Keratinocyte (primary cell): Measurements from ENCODE around the gene PHOSPHO1. TPM values are rescaled to one million over a fixed set of nuclear protein-coding genes. Genes with fewer than 3 reads are reported as not detected.
A peak's percentile ranks its signal among the peaks of the same experiment; 100 is the strongest.

ENCODE experiments used
- DNase-seq: peaks from one replicate; pipeline ENCODE4 v3.0.0-alpha.2; 2011; ENCODE audit warnings: low read depth, missing footprints, low spot score
- FAIRE-seq: peaks from 2 replicates; lab custom pipeline; 2011; peaks lifted over from hg19 to GRCh38; lab: Jason Lieb, UNC
- H2AFZ ChIP-seq: 2 replicates; pipeline ENCODE4 v1.6.0; 2012; ENCODE audit warnings: low read length, control low read depth, inconsistent platforms; ENCODE audit not compliant: control insufficient read depth
- H3K27ac ChIP-seq: 2 replicates; pipeline ENCODE4 v1.5.1; 2011; ENCODE audit warnings: low read length; ENCODE audit not compliant: control insufficient read depth, insufficient read depth
- H3K27me3 ChIP-seq: 3 replicates; pipeline ENCODE4 v1.6.0; 2011; ENCODE audit warnings: low read length; ENCODE audit not compliant: control insufficient read depth, insufficient read depth; ENCODE audit errors: extremely low read depth
- H3K36me3 ChIP-seq, 2 experiments: 2 replicates in 1 of 2; 3 replicates in 1 of 2; pipeline ENCODE4 v1.5.1; 2011; ENCODE audit warnings: low read length in 2 of 2, mild to moderate bottlenecking in 1 of 2; ENCODE audit not compliant: control insufficient read depth in 2 of 2, insufficient read depth in 2 of 2; ENCODE audit errors: extremely low read depth in 1 of 2
- H3K4me1 ChIP-seq: 3 replicates; pipeline ENCODE4 v1.5.1; 2011; ENCODE audit warnings: low read length; ENCODE audit not compliant: control insufficient read depth, insufficient read depth; ENCODE audit errors: extremely low read depth
- H3K4me2 ChIP-seq: 3 replicates; pipeline ENCODE4 v1.6.0; 2011; ENCODE audit warnings: low read depth, low read length; ENCODE audit not compliant: control insufficient read depth, insufficient read depth; ENCODE audit errors: extremely low read depth
- H3K4me3 ChIP-seq, 3 experiments: fragments of 200-600 bp in 1 of 3; sonication (generic) in 1 of 3; 2 replicates in 2 of 3; 3 replicates in 1 of 3; pipeline ENCODE4 v1.5.1; 2011 to 2016; ENCODE audit warnings: low read length in 3 of 3, mild to moderate bottlenecking in 3 of 3, control low read depth in 2 of 3, inconsistent platforms in 1 of 3, low read depth in 1 of 3, mixed read lengths in 1 of 3, mixed run types in 1 of 3, moderate library complexity in 1 of 3; ENCODE audit not compliant: control insufficient read depth in 2 of 3, insufficient read depth in 2 of 3; ENCODE audit errors: extremely low read depth in 1 of 3
- H3K79me2 ChIP-seq: 2 replicates; pipeline ENCODE4 v1.6.0; 2012; ENCODE audit warnings: low read length; ENCODE audit not compliant: control insufficient read depth, insufficient read depth
- H3K9ac ChIP-seq: 3 replicates; pipeline ENCODE4 v1.6.0; 2011; ENCODE audit warnings: low read length; ENCODE audit not compliant: control insufficient read depth, insufficient read depth; ENCODE audit errors: extremely low read depth
- H3K9me1 ChIP-seq: 3 replicates; pipeline ENCODE4 v1.6.0; 2011; ENCODE audit warnings: low read length; ENCODE audit not compliant: control insufficient read depth, insufficient read depth; ENCODE audit errors: extremely low read depth
- H3K9me3 ChIP-seq: 2 replicates; pipeline ENCODE4 v1.5.1; 2012; ENCODE audit warnings: low read depth, low read length; ENCODE audit not compliant: control insufficient read depth
- H4K20me1 ChIP-seq: 3 replicates; pipeline ENCODE4 v1.6.0; 2011; ENCODE audit warnings: low read length; ENCODE audit not compliant: control insufficient read depth, insufficient read depth; ENCODE audit errors: extremely low read depth
- CTCF ChIP-seq, 3 experiments: IDR thresholded peaks in 1 of 3; conservative IDR thresholded peaks in 1 of 3; optimal IDR thresholded peaks in 1 of 3; 2 replicates in 2 of 3; 3 replicates in 1 of 3; pipeline versions ENCODE3 to v1.5.1; 2011; ENCODE audit warnings: low read length in 3 of 3, mild to moderate bottlenecking in 3 of 3, moderate library complexity in 2 of 3, control low read depth in 1 of 3, inconsistent platforms in 1 of 3; ENCODE audit not compliant: insufficient read depth in 2 of 3; ENCODE audit errors: extremely low read depth in 1 of 3
- EZH2 ChIP-seq: IDR thresholded peaks from one replicate; pipeline ENCODE4 v1.6.1; 2012; ENCODE audit warnings: inconsistent platforms, mild to moderate bottlenecking, low read length, moderate library complexity
- dilution Hi-C: fragments of 300-500 bp; cut with MboI; formaldehyde crosslinking; loops from one replicate; pipeline ENCODE4 v1.7.0; 2020; ENCODE audit warnings: low sequenced_read_pairs; ENCODE audit not compliant: extremely low pct_ligation_motif_present
- polyA plus RNA-seq, 5 experiments: library from polyadenylated mRNA; depleted of rRNA in 3 of 5; stranded (reverse) in 3 of 5; stranded (forward) in 1 of 5; unstranded in 1 of 5; fragments of >200 nt; gene quantifications; 1 replicate in 1 of 5; 2 replicates in 3 of 5; 3 replicates in 1 of 5; pipeline versions ENCODE4 v1.2.1 to v1.2.3, GENCODE V29; 2011 to 2012; ENCODE audit warnings: missing spikeins in 2 of 5, low read depth in 1 of 5, low replicate concordance in 1 of 5

The PHOSPHO1 gene
- polyA plus RNA-seq, 1 donor (not counting 4 experiments of a cell fraction or from before 2014, with no cell fraction given), result 0.04 TPM

GRCh38 chr17:49219987-49220386, 10.6 kb downstream of the PHOSPHO1 start:
- H3K27ac ChIP-seq, result no peak overlapping the region
- no peak overlapping the region for H2AFZ ChIP-seq
- FAIRE-seq, result no peak
- TF ChIP-seq EZH2 (no peak), CTCF (optimal IDR thresholded peaks at IDR 0.05 in 1 of 3, IDR thresholded peaks at IDR 0.05 in 1 of 3, conservative IDR thresholded peaks at IDR 0.05 in 1 of 3; ENCODE audit: extremely low read depth in 1 of 3, insufficient read depth in 2 of 3, low read length in 3 of 3) (no peak)
- no peaks in the 10 kb centered on the region for H3K9me1 ChIP-seq
- H3K79me2 ChIP-seq, result no peaks in the 10 kb centered on the region
- H3K9me3 ChIP-seq, result no peaks in the 10 kb centered on the region
- H3K4me3 ChIP-seq, result no peak overlapping the region
- peaks cover 37% of the 10 kb centered on the region for H3K27me3 ChIP-seq
- peaks cover 9% of the 10 kb centered on the region for H3K4me1 ChIP-seq
- H3K9ac ChIP-seq, result no peak overlapping the region
- dilution Hi-C loops, result no loop called here
- no peak for DNase-seq
- no peak overlapping the region for H3K4me2 ChIP-seq
- no peaks in the 10 kb centered on the region for H3K36me3 ChIP-seq
- H4K20me1 ChIP-seq, result no peaks in the 10 kb centered on the region

- FAIRE-seq, result no peak
- no peaks in the 10 kb centered on the region for H3K9me1 ChIP-seq
- H2AFZ ChIP-seq, result no peak overlapping the region
- TF ChIP-seq EZH2 (no peak), CTCF (optimal IDR thresholded peaks at IDR 0.05 in 1 of 3, IDR thresholded peaks at IDR 0.05 in 1 of 3, conservative IDR thresholded peaks at IDR 0.05 in 1 of 3; ENCODE audit: extremely low read depth in 1 of 3, insufficient read depth in 2 of 3, low read length in 3 of 3) (peak in 2 of 3 experiments; percentile 56 to 59)
- no peak overlapping the region for H3K4me2 ChIP-seq
- dilution Hi-C loops, result no loop called here
- peaks cover 29% of the 10 kb centered on the region for H3K27me3 ChIP-seq
- no peak overlapping the region for H3K9ac ChIP-seq
- no peak overlapping the region for H3K4me3 ChIP-seq
- no peaks in the 10 kb centered on the region for H3K79me2 ChIP-seq
- H3K36me3 ChIP-seq, result no peaks in the 10 kb centered on the region
- DNase-seq, result no peak
- H4K20me1 ChIP-seq, result no peaks in the 10 kb centered on the region
- no peak overlapping the region for H3K27ac ChIP-seq
- peaks cover 6% of the 10 kb centered on the region for H3K4me1 ChIP-seq
- H3K9me3 ChIP-seq, result no peaks in the 10 kb centered on the region
Measured at GRCh38 chr17:49218941-49219913, 11.4 kb downstream of the PHOSPHO1 start.
